Measurements from ENCODE around the gene NAALADL1. TPM values are rescaled to one million over a fixed set of nuclear protein-coding genes. Genes with fewer than 3 reads are reported as not detected.
"Not testable (repeated sequence)": the region's sequence is repeated elsewhere in the genome, so short reads cannot be mapped to it uniquely, and the experiment has no call there.

Gene NAALADL1
- total RNA-seq, 1 donor from 2014 or later, result 11.5 TPM

- Mint-ChIP-seq H3K36me3 (ENCODE audit: low read depth) (peaks cover 12% of the 10 kb centered on the region), H3K4me3 (no peak overlapping the region), H3K27me3 (ENCODE audit: insufficient read depth) (no peaks in the 10 kb centered on the region), H3K27ac (no peak overlapping the region), H3K9me3 (no peaks in the 10 kb centered on the region), H3K4me1 (ENCODE audit: low read depth) (peaks cover 3% of the 10 kb centered on the region)
- DNase-seq (ENCODE audit: low spot score), result no peak
- intact Hi-C loops (cut with micrococcal nuclease), result no loop called here
Observed at GRCh38 chr11:65035579-65035978, 22.8 kb downstream of the NAALADL1 start.

GRCh38 chr11:65034423-65034822 is 23.9 kb downstream of the NAALADL1 start:
- Mint-ChIP-seq H3K4me3 (no peak overlapping the region), H3K27ac (no peak overlapping the region), H3K27me3 (ENCODE audit: insufficient read depth) (no peaks in the 10 kb centered on the region), H3K4me1 (ENCODE audit: low read depth) (no peaks in the 10 kb centered on the region), H3K36me3 (ENCODE audit: low read depth) (peaks cover 9% of the 10 kb centered on the region), H3K9me3 (no peaks in the 10 kb centered on the region)
- intact Hi-C loops (cut with micrococcal nuclease), result no loop called here
- DNase-seq (ENCODE audit: low spot score), result no peak

GRCh38 chr11:65032216-65032615 is 26.1 kb downstream of the NAALADL1 start:
- peaks cover 17% of the 10 kb centered on the region for H3K4me1 Mint-ChIP-seq (ENCODE audit: low read depth)
- DNase-seq (ENCODE audit: low spot score), result no peak
- intact Hi-C loops (cut with micrococcal nuclease), result no loop called here
- no peak overlapping the region for H3K4me3 Mint-ChIP-seq
- peaks cover 9% of the 10 kb centered on the region for H3K36me3 Mint-ChIP-seq (ENCODE audit: low read depth)
- H3K9me3 Mint-ChIP-seq, result no peaks in the 10 kb centered on the region
- no peaks in the 10 kb centered on the region for H3K27me3 Mint-ChIP-seq (ENCODE audit: insufficient read depth)
- no peak overlapping the region for H3K27ac Mint-ChIP-seq

- peak within 1 kb of the TSS; percentile 83 for H3K4me3 Mint-ChIP-seq
- no peaks in the 10 kb centered on the region for H3K9me3 Mint-ChIP-seq
- H3K27me3 Mint-ChIP-seq (ENCODE audit: insufficient read depth), result no peaks in the 10 kb centered on the region
- H3K36me3 Mint-ChIP-seq (ENCODE audit: low read depth), result peaks cover 3% of the 10 kb centered on the region
- intact Hi-C loops (cut with micrococcal nuclease), result loop anchor here (1.0 to 5.0 kb wide), 11 partner anchors 13 to 543 kb away; partner anchors contain the start of genes ARL2, ATG2A, CDCA5 and MEN1
- H3K27ac Mint-ChIP-seq, result peak within 1 kb of the TSS; percentile 83
- peaks cover 23% of the 10 kb centered on the region for H3K4me1 Mint-ChIP-seq (ENCODE audit: low read depth)
- peak; percentile 91 for DNase-seq (ENCODE audit: low spot score)
Observed at GRCh38 chr11:65027213-65028067, 30.9 kb downstream of the NAALADL1 start, which contains the start of gene SNX15. SNX15 (plus strand) TSS chr11:65027439; CDS start chr11:65027538, 99 bp downstream.

GRCh38 chr11:65026810-65027209 is 31.5 kb downstream of the NAALADL1 start:
- DNase-seq (ENCODE audit: low spot score), result no peak
- Mint-ChIP-seq H3K27ac (peak overlapping the region; percentile 83), H3K36me3 (ENCODE audit: low read depth) (peaks cover 8% of the 10 kb centered on the region), H3K4me3 (peak overlapping the region; percentile 83), H3K9me3 (no peaks in the 10 kb centered on the region), H3K4me1 (ENCODE audit: low read depth) (peaks cover 23% of the 10 kb centered on the region), H3K27me3 (ENCODE audit: insufficient read depth) (no peaks in the 10 kb centered on the region)
- intact Hi-C loops (cut with micrococcal nuclease), result loop anchor here (1.0 to 5.0 kb wide), 11 partner anchors 13 to 543 kb away; partner anchors contain the start of genes ARL2, ATG2A, CDCA5 and MEN1

GRCh38 chr11:65023502-65023901 is 34.9 kb downstream of the NAALADL1 start:
- H3K36me3 Mint-ChIP-seq (ENCODE audit: low read depth), result peaks cover 18% of the 10 kb centered on the region
- H3K27me3 Mint-ChIP-seq (ENCODE audit: insufficient read depth); intact Hi-C loops (cut with micrococcal nuclease): not testable (repeated sequence)

GRCh38 chr11:65021509-65021908 is 36.8 kb downstream of the NAALADL1 start:
- no peak for DNase-seq (ENCODE audit: low spot score)
- no peak overlapping the region for H3K4me3 Mint-ChIP-seq
- peaks cover 5% of the 10 kb centered on the region for H3K4me1 Mint-ChIP-seq (ENCODE audit: low read depth)
- no peak overlapping the region for H3K27ac Mint-ChIP-seq
- H3K36me3 Mint-ChIP-seq (ENCODE audit: low read depth), result peaks cover 21% of the 10 kb centered on the region
- H3K9me3 Mint-ChIP-seq, result no peaks in the 10 kb centered on the region
- peaks cover 2% of the 10 kb centered on the region for H3K27me3 Mint-ChIP-seq (ENCODE audit: insufficient read depth)
- intact Hi-C loops (cut with micrococcal nuclease), result no loop called here

More at GRCh38 chr11:65023502-65023901, 34.9 kb downstream of the NAALADL1 start:
- not testable (repeated sequence) for DNase-seq (ENCODE audit: low spot score); H3K9me3 Mint-ChIP-seq; H3K27ac Mint-ChIP-seq; H3K4me3 Mint-ChIP-seq
- peaks cover 16% of the 10 kb centered on the region for H3K4me1 Mint-ChIP-seq (ENCODE audit: low read depth)

GRCh38 chr11:65021003-65021402 is 37.4 kb downstream of the NAALADL1 start:
- Mint-ChIP-seq H3K36me3 (ENCODE audit: low read depth) (peaks cover 24% of the 10 kb centered on the region), H3K4me3 (no peak overlapping the region), H3K4me1 (ENCODE audit: low read depth) (peaks cover 10% of the 10 kb centered on the region), H3K27me3 (ENCODE audit: insufficient read depth) (peaks cover 2% of the 10 kb centered on the region), H3K9me3 (no peaks in the 10 kb centered on the region), H3K27ac (no peak overlapping the region)
- DNase-seq (ENCODE audit: low spot score), result no peak
- intact Hi-C loops (cut with micrococcal nuclease), result no loop called here

- H3K9me3 Mint-ChIP-seq, result no peaks in the 10 kb centered on the region
- peaks cover 13% of the 10 kb centered on the region for H3K4me1 Mint-ChIP-seq (ENCODE audit: low read depth)
- no peak for DNase-seq (ENCODE audit: low spot score)
- no peak overlapping the region for H3K27ac Mint-ChIP-seq
- no peak overlapping the region for H3K4me3 Mint-ChIP-seq
- peaks cover 24% of the 10 kb centered on the region for H3K36me3 Mint-ChIP-seq (ENCODE audit: low read depth)
- peaks cover 2% of the 10 kb centered on the region for H3K27me3 Mint-ChIP-seq (ENCODE audit: insufficient read depth)
- intact Hi-C loops (cut with micrococcal nuclease), result no loop called here
Observed at GRCh38 chr11:65019824-65020223, 38.5 kb downstream of the NAALADL1 start.

GRCh38 chr11:65017937-65018336 is 40.4 kb downstream of the NAALADL1 start:
- H3K27ac Mint-ChIP-seq, result no peak overlapping the region
- no peak overlapping the region for H3K4me3 Mint-ChIP-seq
- intact Hi-C loops (cut with micrococcal nuclease), result no loop called here
- H3K27me3 Mint-ChIP-seq (ENCODE audit: insufficient read depth), result peaks cover 2% of the 10 kb centered on the region
- no peaks in the 10 kb centered on the region for H3K9me3 Mint-ChIP-seq
- peaks cover 24% of the 10 kb centered on the region for H3K36me3 Mint-ChIP-seq (ENCODE audit: low read depth)
- peaks cover 20% of the 10 kb centered on the region for H3K4me1 Mint-ChIP-seq (ENCODE audit: low read depth)
- no peak for DNase-seq (ENCODE audit: low spot score)

- H3K27ac Mint-ChIP-seq, result no peak overlapping the region
Observed at GRCh38 chr11:65016705-65017104, 41.6 kb downstream of the NAALADL1 start.

GRCh38 chr11:65014726-65015227 is 43.6 kb downstream of the NAALADL1 start:
- intact Hi-C loops (cut with micrococcal nuclease), result loop anchor here (1.0 to 5.0 kb wide), 9 partner anchors 13 to 248 kb away; partner anchors contain the start of genes ATG2A, EHD1, FAU and MAJIN
- Mint-ChIP-seq H3K4me3 (peak overlapping the region; percentile 88), H3K36me3 (ENCODE audit: low read depth) (peaks cover 12% of the 10 kb centered on the region), H3K4me1 (ENCODE audit: low read depth) (peaks cover 22% of the 10 kb centered on the region), H3K27ac (peak overlapping the region; percentile 95), H3K27me3 (ENCODE audit: insufficient read depth) (peaks cover 2% of the 10 kb centered on the region), H3K9me3 (no peaks in the 10 kb centered on the region)
- DNase-seq (ENCODE audit: low spot score), result no peak

More at GRCh38 chr11:65016705-65017104, 41.6 kb downstream of the NAALADL1 start:
- Mint-ChIP-seq H3K4me1 (ENCODE audit: low read depth) (peaks cover 22% of the 10 kb centered on the region), H3K9me3 (no peaks in the 10 kb centered on the region), H3K27me3 (ENCODE audit: insufficient read depth) (peaks cover 2% of the 10 kb centered on the region), H3K36me3 (ENCODE audit: low read depth) (peaks cover 18% of the 10 kb centered on the region), H3K4me3 (peak overlapping the region; percentile 8)
- intact Hi-C loops (cut with micrococcal nuclease), result no loop called here
- no peak for DNase-seq (ENCODE audit: low spot score)
